AG04449 (cell line): ENCODE data around the gene SERPINB3.

Source experiments
- CTCF ChIA-PET: fragments of 350-600 bp; formaldehyde crosslinking; extraction: SDS; loops from one replicate; lab custom pipeline; 2021; ENCODE audit warnings: antibody characterized with exemption; lab: Yijun Ruan, JAX
- POLR2A ChIA-PET: fragments of 400-600, 350-600 bp; formaldehyde crosslinking; extraction: SDS; loops from one replicate; lab custom pipeline; 2020; ENCODE audit warnings: antibody characterized with exemption, inconsistent platforms; lab: Yijun Ruan, JAX
- DNase-seq: peaks from one replicate; pipeline ENCODE4 v3.0.0-alpha.2; 2010; ENCODE audit warnings: low read depth, low spot score
- H3K4me3 ChIP-seq: 2 replicates; pipeline ENCODE4 v1.5.1; 2011; ENCODE audit warnings: low read depth, mild to moderate bottlenecking, control low read depth, low read length
- CTCF ChIP-seq: IDR thresholded peaks from one replicate; pipeline ENCODE4 v1.5.1; 2011; ENCODE audit warnings: mild to moderate bottlenecking, moderate library complexity, low read length, control low read depth, inconsistent platforms; ENCODE audit not compliant: insufficient read depth; ENCODE audit errors: missing control alignments

SERPINB3 gene

GRCh38 chr18:63626431-63626830 lies 35.3 kb downstream of the SERPINB3 start:
- no peak for DNase-seq
- no peak overlapping the region for H3K4me3 ChIP-seq
- CTCF ChIA-PET = no interaction called here
- POLR2A ChIA-PET = no interaction called here
- TF ChIP-seq CTCF = no peak

GRCh38 chr18:63624863-63625262 lies 36.8 kb downstream of the SERPINB3 start:
- ChIA-PET POLR2A (no interaction called here), CTCF (no interaction called here)
- no peak overlapping the region for H3K4me3 ChIP-seq
- no peak for DNase-seq
- no peak for TF ChIP-seq CTCF

- no peak for DNase-seq
- ChIA-PET CTCF (interaction anchor here (1.1 kb wide), 1 partner anchor 11 kb away, joined by 3 read pairs; no protein-coding TSS in a partner anchor), POLR2A (no interaction called here)
- no peak overlapping the region for H3K4me3 ChIP-seq
- no peak for TF ChIP-seq CTCF
These were observed 42.0 kb downstream of the SERPINB3 start for GRCh38 chr18:63619661-63620060.

GRCh38 chr18:63617915-63618234 lies 43.8 kb downstream of the SERPINB3 start:
- no peak for DNase-seq
- ChIA-PET POLR2A (no interaction called here), CTCF (interaction anchor here (1.2 kb wide), 1 partner anchor 123 kb away, joined by 3 read pairs; no protein-coding TSS in a partner anchor)
- no peak overlapping the region for H3K4me3 ChIP-seq
- TF ChIP-seq CTCF = no peak

- no peak for DNase-seq
- POLR2A ChIA-PET = no interaction called here
- H3K4me3 ChIP-seq = no peak overlapping the region
- no peak for TF ChIP-seq CTCF
- CTCF ChIA-PET = interaction anchor here (1.2 kb wide), 1 partner anchor 124 kb away, joined by 3 read pairs; no protein-coding TSS in a partner anchor
These were observed 44.4 kb downstream of the SERPINB3 start for GRCh38 chr18:63617049-63617914.

- H3K4me3 ChIP-seq = no peak overlapping the region
- no peak for TF ChIP-seq CTCF
- no peak for DNase-seq
- POLR2A ChIA-PET = no interaction called here
- CTCF ChIA-PET = interaction anchor here (0.9 to 1.3 kb wide), 2 partner anchors 8 to 10 kb away, joined by 3 to 4 read pairs; no protein-coding TSS in a partner anchor
These were observed 48.3 kb downstream of the SERPINB3 start for GRCh38 chr18:63613420-63613819.
